ENCODE results near the gene C5orf15.

DNA sequence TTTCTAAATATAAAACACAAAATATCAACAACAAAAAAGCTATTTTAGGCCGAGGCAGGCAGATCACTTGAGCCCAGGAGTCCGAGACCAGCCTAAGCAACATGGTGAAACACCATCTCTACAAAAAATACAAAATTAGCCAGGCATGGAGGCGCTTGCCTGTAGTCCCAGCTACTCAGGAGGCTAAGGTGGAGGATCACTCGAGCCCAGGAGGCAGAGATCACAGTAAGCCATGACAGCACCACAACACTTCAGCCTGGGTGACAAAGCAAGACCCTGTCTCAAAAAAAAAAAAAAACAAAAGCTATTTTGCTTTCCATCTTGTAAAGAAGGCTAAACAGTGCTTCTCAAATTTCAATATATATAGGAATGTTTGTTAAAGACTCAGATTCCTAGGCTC is 11.3 kb downstream of the C5orf15 start:
- TF ChIP-seq, protein P1, sequence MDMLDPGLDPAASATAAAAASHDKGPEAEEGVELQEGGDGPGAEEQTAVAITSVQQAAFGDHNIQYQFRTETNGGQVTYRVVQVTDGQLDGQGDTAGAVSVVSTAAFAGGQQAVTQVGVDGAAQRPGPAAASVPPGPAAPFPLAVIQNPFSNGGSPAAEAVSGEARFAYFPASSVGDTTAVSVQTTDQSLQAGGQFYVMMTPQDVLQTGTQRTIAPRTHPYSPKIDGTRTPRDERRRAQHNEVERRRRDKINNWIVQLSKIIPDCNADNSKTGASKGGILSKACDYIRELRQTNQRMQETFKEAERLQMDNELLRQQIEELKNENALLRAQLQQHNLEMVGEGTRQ (IDR thresholded peaks at IDR 0.05; ENCODE audit: borderline replicate concordance, low read depth, low read length): no peak
- no peak for TF ChIP-seq JUND (IDR thresholded peaks at IDR 0.05)
- TF ChIP-seq, protein P2, sequence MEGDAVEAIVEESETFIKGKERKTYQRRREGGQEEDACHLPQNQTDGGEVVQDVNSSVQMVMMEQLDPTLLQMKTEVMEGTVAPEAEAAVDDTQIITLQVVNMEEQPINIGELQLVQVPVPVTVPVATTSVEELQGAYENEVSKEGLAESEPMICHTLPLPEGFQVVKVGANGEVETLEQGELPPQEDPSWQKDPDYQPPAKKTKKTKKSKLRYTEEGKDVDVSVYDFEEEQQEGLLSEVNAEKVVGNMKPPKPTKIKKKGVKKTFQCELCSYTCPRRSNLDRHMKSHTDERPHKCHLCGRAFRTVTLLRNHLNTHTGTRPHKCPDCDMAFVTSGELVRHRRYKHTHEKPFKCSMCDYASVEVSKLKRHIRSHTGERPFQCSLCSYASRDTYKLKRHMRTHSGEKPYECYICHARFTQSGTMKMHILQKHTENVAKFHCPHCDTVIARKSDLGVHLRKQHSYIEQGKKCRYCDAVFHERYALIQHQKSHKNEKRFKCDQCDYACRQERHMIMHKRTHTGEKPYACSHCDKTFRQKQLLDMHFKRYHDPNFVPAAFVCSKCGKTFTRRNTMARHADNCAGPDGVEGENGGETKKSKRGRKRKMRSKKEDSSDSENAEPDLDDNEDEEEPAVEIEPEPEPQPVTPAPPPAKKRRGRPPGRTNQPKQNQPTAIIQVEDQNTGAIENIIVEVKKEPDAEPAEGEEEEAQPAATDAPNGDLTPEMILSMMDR (IDR thresholded peaks at IDR 0.05): no peak
- no peak for TF ChIP-seq POLR2AphosphoS5 (IDR thresholded peaks at IDR 0.05; ENCODE audit: low read depth, low read length)
- no peak for TF ChIP-seq FOXJ3 (CRISPR knock-in tag; IDR thresholded peaks at IDR 0.05)
- TF ChIP-seq TAF1 (IDR thresholded peaks at IDR 0.05; ENCODE audit: borderline replicate concordance, low read depth, low read length): no peak

Data from SK-N-SH (cell line).